Smooth muscle cell of trachea (primary cell): ENCODE results near the gene RRAGC. TPM values are rescaled to one million over a fixed set of nuclear protein-coding genes. Genes with fewer than 3 reads are reported as not detected.

Experiments used
- total RNA-seq: library from RNA; depleted of rRNA; stranded (reverse); fragments of >200 nt; gene quantifications from 2 replicates; pipeline ENCODE4 v1.2.1, GENCODE V29; 2014

Gene RRAGC
- total RNA-seq: 30.6 and 48.1 TPM in 2 replicates

GRCh38 chr1:38859561-38860453 is at the start of gene RRAGC:
Gene RRAGC, minus strand, starts transcription at chr1:38859772. Its CDS starts 126 bp downstream, at chr1:38859646.

GRCh38 chr1:38881487-38881886 is 21.9 kb upstream of the RRAGC start, which contains the start of gene GJA9:
Gene GJA9, minus strand, starts transcription at chr1:38881587. Its CDS starts 5,489 bp downstream, at chr1:38876098.

GRCh38 chr1:38873027-38873969 is 13.7 kb upstream of the RRAGC start, which contains the start of gene MYCBP:
Gene MYCBP, minus strand, starts transcription at chr1:38873348. Its CDS starts 43 bp downstream, at chr1:38873305.

Other genes starting within 250 kb of the RRAGC start
- gene MYCBP, start 13.6 kb upstream of the RRAGC start, total RNA-seq: 3.5 and 8.3 TPM in 2 replicates
- gene GJA9, start 21.8 kb upstream of the RRAGC start, total RNA-seq: under 0.01 TPM in 1 of 2 replicates, not detected in the other
- 0.73 and 0.83 TPM in 2 replicates for gene RHBDL2, start 82.1 kb upstream of the RRAGC start, total RNA-seq
- gene AKIRIN1, start 131.5 kb upstream of the RRAGC start, total RNA-seq: 25.6 and 52.6 TPM in 2 replicates
- 293 and 570 TPM in 2 replicates for gene NDUFS5, start 166.6 kb upstream of the RRAGC start, total RNA-seq